ENCODE data around the gene CBX7.
"Not testable (repeated sequence)": the region's sequence is repeated elsewhere in the genome, so short reads cannot be mapped to it uniquely, and the experiment has no call there.

DNA sequence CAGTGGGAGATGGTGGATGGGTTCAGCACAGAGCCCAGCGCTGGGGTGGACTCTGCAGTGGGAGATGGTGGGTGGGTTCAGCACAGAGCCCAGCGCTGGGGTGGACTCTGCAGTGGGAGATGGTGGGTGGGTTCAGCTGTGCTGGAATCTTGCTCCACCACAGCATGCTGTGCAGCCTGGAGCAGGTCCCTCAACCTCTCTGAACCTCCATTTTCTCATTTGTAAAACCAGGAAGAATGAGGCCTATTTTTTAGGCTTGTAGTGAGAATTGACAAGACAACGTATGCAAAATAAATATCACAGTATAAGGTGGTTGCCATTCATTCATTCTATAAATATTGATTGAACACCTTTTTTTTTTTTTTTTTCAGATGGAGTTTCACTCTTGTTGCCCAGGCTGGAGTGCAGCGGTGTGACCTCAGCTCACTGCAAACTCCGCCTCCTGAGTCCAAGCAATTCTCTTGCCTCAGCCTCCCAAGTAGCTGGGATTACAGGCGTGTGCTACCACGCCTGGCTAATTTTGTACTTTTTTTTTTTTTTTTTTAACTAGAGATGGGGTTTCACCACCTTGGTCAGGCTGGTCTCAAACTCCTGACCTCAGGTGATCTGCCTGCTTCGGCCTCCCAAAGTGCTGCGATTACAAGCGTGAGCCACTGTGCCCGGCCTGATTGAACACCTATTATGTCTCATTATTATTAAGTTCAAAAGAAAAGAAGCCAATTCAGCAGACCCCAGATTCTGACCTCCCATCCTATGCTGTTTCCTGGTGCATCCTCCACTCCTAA, 20.0 kb upstream of the CBX7 start:
- TF ChIP-seq EZH2 (IDR thresholded peaks at IDR 0.05; ENCODE audit: low read depth, unreplicated experiment); POLR2AphosphoS5 (IDR thresholded peaks at IDR 0.05; ENCODE audit: low read depth); CTCF (conservative IDR thresholded peaks at IDR 0.05; ENCODE audit: low read depth in 2 of 2); CREB1 (CRISPR knock-in tag; IDR thresholded peaks at IDR 0.05; ENCODE audit: low read depth); ZNF331 (CRISPR knock-in tag; IDR thresholded peaks at IDR 0.05; ENCODE audit: low read depth); JUNB (IDR thresholded peaks at IDR 0.05; ENCODE audit: unreplicated experiment); STAT1 (IDR thresholded peaks at IDR 0.05; ENCODE audit: unreplicated experiment); NANOG (IDR thresholded peaks at IDR 0.05; ENCODE audit: borderline replicate concordance); EZH2phosphoT487 (IDR thresholded peaks at IDR 0.05; ENCODE audit: unreplicated experiment); ZNF114 (CRISPR knock-in tag; IDR thresholded peaks at IDR 0.05); ZNF462 (CRISPR knock-in tag; IDR thresholded peaks at IDR 0.05); ETS1 (IDR thresholded peaks at IDR 0.05): not testable (repeated sequence)
- TF ChIP-seq, protein P1, sequence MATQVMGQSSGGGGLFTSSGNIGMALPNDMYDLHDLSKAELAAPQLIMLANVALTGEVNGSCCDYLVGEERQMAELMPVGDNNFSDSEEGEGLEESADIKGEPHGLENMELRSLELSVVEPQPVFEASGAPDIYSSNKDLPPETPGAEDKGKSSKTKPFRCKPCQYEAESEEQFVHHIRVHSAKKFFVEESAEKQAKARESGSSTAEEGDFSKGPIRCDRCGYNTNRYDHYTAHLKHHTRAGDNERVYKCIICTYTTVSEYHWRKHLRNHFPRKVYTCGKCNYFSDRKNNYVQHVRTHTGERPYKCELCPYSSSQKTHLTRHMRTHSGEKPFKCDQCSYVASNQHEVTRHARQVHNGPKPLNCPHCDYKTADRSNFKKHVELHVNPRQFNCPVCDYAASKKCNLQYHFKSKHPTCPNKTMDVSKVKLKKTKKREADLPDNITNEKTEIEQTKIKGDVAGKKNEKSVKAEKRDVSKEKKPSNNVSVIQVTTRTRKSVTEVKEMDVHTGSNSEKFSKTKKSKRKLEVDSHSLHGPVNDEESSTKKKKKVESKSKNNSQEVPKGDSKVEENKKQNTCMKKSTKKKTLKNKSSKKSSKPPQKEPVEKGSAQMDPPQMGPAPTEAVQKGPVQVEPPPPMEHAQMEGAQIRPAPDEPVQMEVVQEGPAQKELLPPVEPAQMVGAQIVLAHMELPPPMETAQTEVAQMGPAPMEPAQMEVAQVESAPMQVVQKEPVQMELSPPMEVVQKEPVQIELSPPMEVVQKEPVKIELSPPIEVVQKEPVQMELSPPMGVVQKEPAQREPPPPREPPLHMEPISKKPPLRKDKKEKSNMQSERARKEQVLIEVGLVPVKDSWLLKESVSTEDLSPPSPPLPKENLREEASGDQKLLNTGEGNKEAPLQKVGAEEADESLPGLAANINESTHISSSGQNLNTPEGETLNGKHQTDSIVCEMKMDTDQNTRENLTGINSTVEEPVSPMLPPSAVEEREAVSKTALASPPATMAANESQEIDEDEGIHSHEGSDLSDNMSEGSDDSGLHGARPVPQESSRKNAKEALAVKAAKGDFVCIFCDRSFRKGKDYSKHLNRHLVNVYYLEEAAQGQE (IDR thresholded peaks at IDR 0.05; ENCODE audit: unreplicated experiment) = not testable (repeated sequence)

Measured in GM23338 (cell line).